ENCODE data around the gene APMAP. TPM values are rescaled to one million over a fixed set of nuclear protein-coding genes. Genes with fewer than 3 reads are reported as not detected.

Gene APMAP
- total and polyA plus RNA-seq, 10 of the 15 experiments (the other 5 are each of a cell fraction or from before 2014, with no cell fraction given) = 12.1 to 60.2 (median 32.7) TPM

DNA sequence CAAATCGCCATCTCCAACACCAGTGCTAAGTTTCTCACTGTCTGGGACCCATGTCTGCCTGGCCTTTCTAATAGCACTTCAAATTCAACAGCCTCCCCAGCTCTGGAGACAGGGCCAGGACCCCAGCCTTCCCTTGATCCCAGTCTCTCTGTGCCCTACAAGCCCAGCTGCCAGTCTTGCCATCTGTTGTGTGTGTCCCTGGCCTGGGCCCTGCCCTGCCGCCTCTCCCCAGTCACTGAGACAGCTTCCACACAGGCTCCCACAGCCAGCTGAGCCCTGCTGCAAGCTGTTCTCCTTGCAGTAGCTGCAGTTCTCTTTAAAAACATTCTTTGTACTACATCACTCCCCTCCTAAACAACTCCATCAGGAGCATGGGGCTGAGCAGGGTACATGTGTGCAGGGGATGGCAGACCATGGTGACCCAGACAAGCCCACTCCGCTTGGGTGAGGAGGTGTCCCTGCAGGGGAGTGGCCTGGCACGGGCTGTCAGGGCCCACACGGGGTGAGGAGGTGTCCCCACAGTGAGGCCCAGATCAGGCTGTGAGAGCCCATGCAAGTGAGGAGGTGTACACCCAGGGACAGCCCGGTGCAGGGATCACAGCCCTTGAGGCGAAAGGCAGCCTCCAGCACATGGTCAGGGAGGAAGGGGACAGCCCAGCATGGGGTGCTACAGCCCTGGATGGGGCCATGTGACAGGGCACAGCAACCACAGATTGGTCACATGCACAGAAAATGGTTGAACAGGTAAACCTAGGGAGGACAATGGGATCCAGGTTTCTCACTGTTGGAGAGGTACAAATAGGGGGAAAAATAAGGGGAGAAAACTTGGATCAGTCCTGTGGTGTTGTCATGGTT is 27.3 kb downstream of the APMAP start (continued):
- no peak for TF ChIP-seq HSF1 (IDR thresholded peaks at IDR 0.05; ENCODE audit: low read depth, low read length)

- ChIA-PET CTCF (no interaction called here), RAD21 (ENCODE audit: unreplicated experiment) (no interaction called here), SMC1A (ENCODE audit: uncharacterized antibody, unreplicated experiment) (no interaction called here), POLR2A (no interaction called here)
- in situ Hi-C loops (cut with MboI) (no loop called here), intact Hi-C loops (cut with micrococcal nuclease; ENCODE audit: unreplicated experiment) (no loop called here)
- Histone ChIP-seq H3K79me2 (ENCODE audit: control insufficient read depth, insufficient read depth, low read length) (no peaks in the 10 kb centered on the region), H3K27me3 (replicated peaks in 1 of 2; ENCODE audit: control insufficient read depth in 2 of 2, insufficient read depth in 2 of 2, low read length in 1 of 2) (no peaks in the 10 kb centered on the region), H3K27ac (ENCODE audit: control insufficient read depth, insufficient read depth) (no peak overlapping the region), H4K20me1 (ENCODE audit: control insufficient read depth, insufficient read depth) (no peaks in the 10 kb centered on the region), H3K9me3 (replicated peaks; ENCODE audit: control insufficient read depth, insufficient read depth, low read length) (no peaks in the 10 kb centered on the region), H3K36me3 (ENCODE audit: control insufficient read depth in 2 of 2, insufficient read depth in 2 of 2, low read length in 1 of 2) (peaks cover 16 to 23% of the 10 kb centered on the region in 2 experiments; a peak in 3 of 4 replicates), H3K4me2 (ENCODE audit: control insufficient read depth, insufficient read depth) (no peak overlapping the region), H2AFZ (ENCODE audit: control insufficient read depth, low read depth, low read length) (no peak overlapping the region), H3K9ac (ENCODE audit: control insufficient read depth, insufficient read depth, low read length) (no peak overlapping the region), H3K4me1 (ENCODE audit: control insufficient read depth, insufficient read depth, low read length) (no peaks in the 10 kb centered on the region), H3K4me3 (no peak overlapping the region)
- FAIRE-seq = no peak
- DNase-seq (ENCODE audit: low read depth, low spot score) = no peak
- TF ChIP-seq, protein P1, sequence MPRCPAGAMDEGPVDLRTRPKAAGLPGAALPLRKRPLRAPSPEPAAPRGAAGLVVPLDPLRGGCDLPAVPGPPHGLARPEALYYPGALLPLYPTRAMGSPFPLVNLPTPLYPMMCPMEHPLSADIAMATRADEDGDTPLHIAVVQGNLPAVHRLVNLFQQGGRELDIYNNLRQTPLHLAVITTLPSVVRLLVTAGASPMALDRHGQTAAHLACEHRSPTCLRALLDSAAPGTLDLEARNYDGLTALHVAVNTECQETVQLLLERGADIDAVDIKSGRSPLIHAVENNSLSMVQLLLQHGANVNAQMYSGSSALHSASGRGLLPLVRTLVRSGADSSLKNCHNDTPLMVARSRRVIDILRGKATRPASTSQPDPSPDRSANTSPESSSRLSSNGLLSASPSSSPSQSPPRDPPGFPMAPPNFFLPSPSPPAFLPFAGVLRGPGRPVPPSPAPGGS (IDR thresholded peaks at IDR 0.05; ENCODE audit: borderline replicate concordance, insufficient read depth, low read depth, low read length, poor library complexity, severe bottlenecking) = no peak
- TF ChIP-seq, protein P2, sequence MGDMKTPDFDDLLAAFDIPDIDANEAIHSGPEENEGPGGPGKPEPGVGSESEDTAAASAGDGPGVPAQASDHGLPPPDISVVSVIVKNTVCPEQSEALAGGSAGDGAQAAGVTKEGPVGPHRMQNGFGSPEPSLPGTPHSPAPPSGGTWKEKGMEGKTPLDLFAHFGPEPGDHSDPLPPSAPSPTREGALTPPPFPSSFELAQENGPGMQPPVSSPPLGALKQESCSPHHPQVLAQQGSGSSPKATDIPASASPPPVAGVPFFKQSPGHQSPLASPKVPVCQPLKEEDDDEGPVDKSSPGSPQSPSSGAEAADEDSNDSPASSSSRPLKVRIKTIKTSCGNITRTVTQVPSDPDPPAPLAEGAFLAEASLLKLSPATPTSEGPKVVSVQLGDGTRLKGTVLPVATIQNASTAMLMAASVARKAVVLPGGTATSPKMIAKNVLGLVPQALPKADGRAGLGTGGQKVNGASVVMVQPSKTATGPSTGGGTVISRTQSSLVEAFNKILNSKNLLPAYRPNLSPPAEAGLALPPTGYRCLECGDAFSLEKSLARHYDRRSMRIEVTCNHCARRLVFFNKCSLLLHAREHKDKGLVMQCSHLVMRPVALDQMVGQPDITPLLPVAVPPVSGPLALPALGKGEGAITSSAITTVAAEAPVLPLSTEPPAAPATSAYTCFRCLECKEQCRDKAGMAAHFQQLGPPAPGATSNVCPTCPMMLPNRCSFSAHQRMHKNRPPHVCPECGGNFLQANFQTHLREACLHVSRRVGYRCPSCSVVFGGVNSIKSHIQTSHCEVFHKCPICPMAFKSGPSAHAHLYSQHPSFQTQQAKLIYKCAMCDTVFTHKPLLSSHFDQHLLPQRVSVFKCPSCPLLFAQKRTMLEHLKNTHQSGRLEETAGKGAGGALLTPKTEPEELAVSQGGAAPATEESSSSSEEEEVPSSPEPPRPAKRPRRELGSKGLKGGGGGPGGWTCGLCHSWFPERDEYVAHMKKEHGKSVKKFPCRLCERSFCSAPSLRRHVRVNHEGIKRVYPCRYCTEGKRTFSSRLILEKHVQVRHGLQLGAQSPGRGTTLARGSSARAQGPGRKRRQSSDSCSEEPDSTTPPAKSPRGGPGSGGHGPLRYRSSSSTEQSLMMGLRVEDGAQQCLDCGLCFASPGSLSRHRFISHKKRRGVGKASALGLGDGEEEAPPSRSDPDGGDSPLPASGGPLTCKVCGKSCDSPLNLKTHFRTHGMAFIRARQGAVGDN (IDR thresholded peaks at IDR 0.05) = no peak
- no peak for TF ChIP-seq ETV6 (conservative IDR thresholded peaks at IDR 0.05 in 1 of 2, IDR thresholded peaks at IDR 0.05 in 1 of 2; ENCODE audit: borderline replicate concordance in 1 of 2, low read depth in 1 of 2)
- no peak for TF ChIP-seq HDAC6 (IDR thresholded peaks at IDR 0.05; ENCODE audit: unreplicated experiment)
- TF ChIP-seq MAX (IDR thresholded peaks at IDR 0.05; ENCODE audit: low read depth, low read length) = no peak
- no peak for TF ChIP-seq ZNF24 (IDR thresholded peaks at IDR 0.05)
- no peak for TF ChIP-seq TCF3 (IDR thresholded peaks at IDR 0.05; ENCODE audit: borderline replicate concordance, insufficient read depth, low read depth, low read length)
- no peak for TF ChIP-seq KAT2A (conservative IDR thresholded peaks at IDR 0.05; ENCODE audit: control insufficient read depth, low read depth, low read length)
- TF ChIP-seq ZNF384 (IDR thresholded peaks at IDR 0.05; ENCODE audit: borderline replicate concordance, low read depth, low read length) = no peak
- no peak for TF ChIP-seq SREBF1 (IDR thresholded peaks at IDR 0.05; ENCODE audit: low read length)
- no peak for TF ChIP-seq MEF2A (IDR thresholded peaks at IDR 0.05; ENCODE audit: insufficient read depth, low read depth, low read length)
- no peak for TF ChIP-seq CHD1 (IDR thresholded peaks at IDR 0.05; ENCODE audit: low read depth, low read length)
- TF ChIP-seq PAX5 (IDR thresholded peaks at IDR 0.05; ENCODE audit: borderline replicate concordance, low read depth, low read length) = no peak
- 74% methylated on average over 9 of the region's 9 CpGs for WGBS (ENCODE audit: insufficient coverage, insufficient replicate concordance, low lambda C conversion rate, missing lambda C conversion rate)
- ATAC-seq = no peak
- BruUV-seq (replicated peaks) = no TSS peak
These were observed 28.1 kb downstream of the APMAP start for GRCh38 chr20:24964506-24964840.
